ENCODE data around the gene FBXW12. TPM values are rescaled to one million over a fixed set of nuclear protein-coding genes. Genes with fewer than 3 reads are reported as not detected.
"Not testable (repeated sequence)": the region's sequence is repeated elsewhere in the genome, so short reads cannot be mapped to it uniquely, and the experiment has no call there.

Gene FBXW12
- total RNA-seq, 1 experiment from 2014 or later = 0.74 TPM

DNA sequence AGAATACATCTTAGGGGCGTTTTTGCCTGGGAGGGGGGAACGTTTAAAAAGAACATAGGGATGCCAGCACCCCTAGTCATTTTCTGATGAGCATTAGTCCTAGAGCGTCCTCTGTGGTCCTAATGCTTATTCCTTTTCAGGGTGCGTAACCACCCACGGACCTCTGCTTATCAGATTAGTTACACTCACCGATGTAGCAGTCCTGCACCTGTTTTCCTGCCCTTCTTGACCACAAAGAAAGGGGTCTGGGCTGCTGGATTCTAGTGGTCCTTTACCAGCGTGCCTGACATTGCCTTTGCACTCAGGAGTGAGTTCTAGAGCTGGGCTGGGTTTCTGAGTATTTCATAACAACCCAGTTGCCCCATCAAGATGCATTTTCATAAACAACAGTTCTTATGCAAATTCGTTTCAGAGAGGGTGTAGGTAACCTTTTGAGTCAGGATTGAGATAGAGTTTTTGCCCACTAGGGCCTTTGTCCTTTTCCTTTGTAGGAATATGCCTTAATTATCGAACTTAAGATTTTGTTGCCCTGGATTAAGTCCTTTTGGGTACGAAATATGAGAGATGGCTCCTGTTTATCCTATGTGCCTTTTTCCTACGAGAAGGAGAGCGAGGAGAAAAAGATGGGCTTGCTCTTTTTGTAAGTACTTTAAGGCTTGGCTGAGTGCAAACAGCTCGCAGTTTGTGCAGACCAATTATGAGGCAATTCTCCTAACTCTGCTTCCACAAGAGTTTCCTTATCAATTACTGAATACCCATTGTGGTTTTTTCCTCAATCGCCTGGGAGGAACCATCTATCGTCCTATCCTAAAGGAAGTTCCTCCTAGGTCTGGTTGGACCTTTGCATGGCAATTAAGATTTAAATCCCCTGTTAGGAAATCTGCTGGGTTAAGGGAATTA, 38.4 kb upstream of the FBXW12 start, which contains the start of gene SPINK8:
Gene SPINK8 (minus strand): TSS at position 316 of the 900 bp plus-strand sequence. CDS start 5,320 bp downstream, outside the sequence.
- H2AFZ ChIP-seq (ENCODE audit: low read length); H3K4me3 Mint-ChIP-seq: not testable (repeated sequence)
- H3K27ac Mint-ChIP-seq = peak within 1 kb of the TSS in 1 of 3 experiments; percentile 24; a peak in 2 of 7 replicates

More for the DNA sequence above, 38.4 kb upstream of the FBXW12 start, which contains the start of gene SPINK8:
- not testable (repeated sequence) for H3K23ac ChIP-seq (ENCODE audit: insufficient read length, low read depth, low read length); H2AK5ac ChIP-seq (ENCODE audit: insufficient read length, low read length); H2BK5ac ChIP-seq (ENCODE audit: insufficient read length, low read length); H3K27me3 Mint-ChIP-seq (ENCODE audit: low read depth); H3K9me3 Mint-ChIP-seq; H2BK20ac ChIP-seq (ENCODE audit: low read depth, low read length, poor library complexity, severe bottlenecking); H3T11ph ChIP-seq (ENCODE audit: low read length); H3K18ac ChIP-seq (ENCODE audit: insufficient read length, low read depth, low read length); H3K27me3 ChIP-seq (ENCODE audit: insufficient read depth, low read length); H4K8ac ChIP-seq (replicated peaks; ENCODE audit: insufficient read length, low read depth, low read length); H3K4ac ChIP-seq (ENCODE audit: low read depth, low read length); H3K56ac ChIP-seq (ENCODE audit: insufficient read length, low read depth, low read length); H3K4me1 ChIP-seq (ENCODE audit: insufficient read depth, low read length); H3K4me2 ChIP-seq (ENCODE audit: insufficient read depth, insufficient read length, low read length); DNase-seq; H3K9me3 ChIP-seq (ENCODE audit: control insufficient read depth, low read depth, low read length); H3K36me3 Mint-ChIP-seq (ENCODE audit: insufficient read depth in 1 of 3, low read depth in 3 of 3); H3K9ac ChIP-seq (ENCODE audit: extremely low read depth, insufficient read length, low read length); H2BK12ac ChIP-seq (ENCODE audit: insufficient read length, low read depth, low read length); H3K4me1 Mint-ChIP-seq; H4K20me1 ChIP-seq (ENCODE audit: control insufficient read depth, insufficient read depth, insufficient read length); H3K79me1 ChIP-seq (ENCODE audit: insufficient read depth, low read depth, low read length, poor library complexity, severe bottlenecking); H3K14ac ChIP-seq (ENCODE audit: insufficient read depth, low read length); H2BK15ac ChIP-seq (ENCODE audit: low read depth, low read length); H4K91ac ChIP-seq (ENCODE audit: insufficient read length, low read depth, low read length); H3K23me2 ChIP-seq (ENCODE audit: insufficient read length, low read depth, low read length, poor library complexity, severe bottlenecking); H3K79me2 ChIP-seq (ENCODE audit: insufficient read depth, low read length); H3K27ac ChIP-seq (ENCODE audit: insufficient read length, low read depth, low read length); H2BK120ac ChIP-seq (ENCODE audit: low read depth, low read length, poor library complexity, severe bottlenecking); H4K5ac ChIP-seq (ENCODE audit: insufficient read length, low read depth, low read length)
- WGBS (ENCODE audit: extremely low coverage, insufficient read length, low lambda C conversion rate) = no CpG with 5 or more reads among the region's 15 CpGs
